CD4-positive, alpha-beta T cell (primary cell): ENCODE results near the gene PCDHA7. TPM values are rescaled to one million over a fixed set of nuclear protein-coding genes. Genes with fewer than 3 reads are reported as not detected.
"Not testable (repeated sequence)": the region's sequence is repeated elsewhere in the genome, so short reads cannot be mapped to it uniquely, and the experiment has no call there.

Experiments
- ATAC-seq: fragments of 200-7000 bp; cut with Tn5 transposase; one replicate; pipeline ENCODE4 v1.10.0; 2022; ENCODE audit warnings: mild to moderate bottlenecking; ENCODE audit not compliant: poor library complexity
- CTCF ChIA-PET: fragments of 350-600 bp; sonication (Branson Sonifier 250); formaldehyde crosslinking; loops from one replicate; lab custom pipeline; 2021; ENCODE audit warnings: antibody characterized with exemption, inconsistent platforms; lab: Charles Lee
- POLR2A ChIA-PET: fragments of 350-600 bp; sonication (Branson Sonifier 250); formaldehyde crosslinking; loops from one replicate; lab custom pipeline; 2021; ENCODE audit warnings: antibody characterized with exemption, inconsistent platforms; lab: Charles Lee
- DNase-seq, 14 experiments: peaks; one replicate each; pipeline ENCODE4 v3.0.0-alpha.2; 2013 to 2020; ENCODE audit warnings: mixed read lengths in 2 of 14
- H3K27ac ChIP-seq, 2 donors: one replicate each; pipeline versions ENCODE4 v1.5.1 to v1.7.0; 2013; ENCODE audit warnings: low read length in 2 of 2, low read depth in 1 of 2, mild to moderate bottlenecking in 1 of 2
- H3K27me3 ChIP-seq, 2 experiments: 1 replicate in 1 of 2; 2 replicates in 1 of 2; pipeline versions ENCODE4 v1.6.1 to v1.7.0; 2013; ENCODE audit warnings: low read length in 2 of 2, control low read depth in 1 of 2, mild to moderate bottlenecking in 1 of 2, moderate library complexity in 1 of 2; ENCODE audit not compliant: insufficient read depth in 2 of 2, control insufficient read depth in 1 of 2
- H3K36me3 ChIP-seq: one replicate; pipeline ENCODE4 v1.6.1; 2013; ENCODE audit warnings: low read length, control low read depth; ENCODE audit not compliant: insufficient read depth
- H3K4me1 ChIP-seq: one replicate; pipeline ENCODE4 v1.6.1; 2013; ENCODE audit warnings: low read length, control low read depth; ENCODE audit not compliant: insufficient read depth
- H3K4me3 ChIP-seq: one replicate; pipeline ENCODE4 v1.5.1; 2013; ENCODE audit warnings: mild to moderate bottlenecking, low read length, moderate library complexity
- H3K9me3 ChIP-seq, 2 experiments: 1 replicate in 1 of 2; 2 replicates in 1 of 2; pipeline versions ENCODE4 v1.6.1 to v1.7.0; 2013; ENCODE audit warnings: low read length in 2 of 2, mild to moderate bottlenecking in 2 of 2, control low read depth in 1 of 2, moderate library complexity in 1 of 2; ENCODE audit not compliant: control insufficient read depth in 1 of 2, insufficient read depth in 1 of 2
- H3K27ac Mint-ChIP-seq: one replicate; pipeline ENCODE4 v1.8.0; 2020; ENCODE audit warnings: mixed read lengths
- H3K27me3 Mint-ChIP-seq: one replicate; pipeline ENCODE4 v1.8.0; 2021; ENCODE audit warnings: mixed read lengths
- H3K36me3 Mint-ChIP-seq: one replicate; pipeline ENCODE4 v1.8.0; 2021; ENCODE audit warnings: low read depth, mixed read lengths
- H3K4me1 Mint-ChIP-seq: one replicate; pipeline ENCODE4 v1.8.0; 2021; ENCODE audit warnings: low read depth, mixed read lengths
- H3K4me3 Mint-ChIP-seq: one replicate; pipeline ENCODE4 v1.8.0; 2020; ENCODE audit warnings: mild to moderate bottlenecking, mixed read lengths
- H3K9me3 Mint-ChIP-seq: one replicate; pipeline ENCODE4 v1.8.0; 2020; ENCODE audit warnings: mixed read lengths
- CTCF ChIP-seq: fragments of 200-600 bp; IDR thresholded peaks from one replicate; pipeline ENCODE4 v1.8.0; 2022; ENCODE audit warnings: antibody characterized with exemption, mild to moderate bottlenecking
- intact Hi-C, 2 experiments: fragments of 100-400 bp; cut with DNase I in 1 of 2; cut with micrococcal nuclease in 1 of 2; formaldehyde crosslinking; loops; one replicate each; pipeline versions ENCODE4 v1.15.1 to v1.9.0; 2023 to 2025; cut with DNase I, micrococcal nuclease
- total RNA-seq, 174 experiments: library from RNA in 2 of 174; stranded (reverse) in 2 of 174; gene quantifications; one replicate each; pipeline ENCODE4 v1.2.3 and lab custom pipeline; 2021 to 2026

The PCDHA7 gene
- total RNA-seq, 2 experiments from 2014 or later, result not detected

- ATAC-seq (no peak), DNase-seq (no peak)
- no peaks in the 10 kb centered on the region for H3K4me1 ChIP-seq
- CTCF ChIA-PET, result no interaction called here
- peaks cover 57% of the 10 kb centered on the region for H3K27me3 Mint-ChIP-seq
- no peaks in the 10 kb centered on the region for H3K4me1 Mint-ChIP-seq
- H3K9me3 Mint-ChIP-seq, result peaks cover 10% of the 10 kb centered on the region
- no peak overlapping the region for H3K4me3 ChIP-seq
- H3K27me3 ChIP-seq, result peaks cover 18 to 28% of the 10 kb centered on the region in 2 experiments
- H3K27ac ChIP-seq, result no peak overlapping the region
- no peak for TF ChIP-seq CTCF
- POLR2A ChIA-PET, result no interaction called here
- H3K36me3 Mint-ChIP-seq, result no peaks in the 10 kb centered on the region
- H3K9me3 ChIP-seq, result peaks cover 17 to 25% of the 10 kb centered on the region in 2 experiments
- no peaks in the 10 kb centered on the region for H3K36me3 ChIP-seq
- intact Hi-C loops, result no loop called here
- H3K27ac Mint-ChIP-seq, result no peak overlapping the region
- no peak overlapping the region for H3K4me3 Mint-ChIP-seq
These were observed 36.4 kb downstream of the PCDHA7 start for GRCh38 chr5:140870221-140871201.

- no peaks in the 10 kb centered on the region for H3K36me3 ChIP-seq
- H3K4me3 ChIP-seq, result no peak within 1 kb of the TSS
- CTCF ChIA-PET, result no interaction called here
- H3K27me3 Mint-ChIP-seq, result peaks cover 64% of the 10 kb centered on the region
- no peaks in the 10 kb centered on the region for H3K4me1 Mint-ChIP-seq
- H3K27ac Mint-ChIP-seq, result no peak within 1 kb of the TSS
- peaks cover 21 to 26% of the 10 kb centered on the region in 2 experiments for H3K27me3 ChIP-seq
- no peak within 1 kb of the TSS for H3K27ac ChIP-seq
- no peak for DNase-seq
- no peaks in the 10 kb centered on the region for H3K4me1 ChIP-seq
- H3K9me3 ChIP-seq, result peaks cover 20 to 33% of the 10 kb centered on the region in 2 experiments
- intact Hi-C loops, result no loop called here
- TF ChIP-seq CTCF, result no peak
- H3K9me3 Mint-ChIP-seq, result peaks cover 17% of the 10 kb centered on the region
- no peak for ATAC-seq
- POLR2A ChIA-PET, result no interaction called here
- no peak within 1 kb of the TSS for H3K4me3 Mint-ChIP-seq
- peaks cover 3% of the 10 kb centered on the region for H3K36me3 Mint-ChIP-seq
These were observed 41.3 kb downstream of the PCDHA7 start, which contains the start of gene PCDHA12 for GRCh38 chr5:140875085-140876065. TSS of gene PCDHA12 (plus strand) at chr5:140875308. CDS start at chr5:140875473, 165 bp downstream.

- H3K36me3 ChIP-seq, ATAC-seq, CTCF ChIA-PET, H3K4me3 ChIP-seq, DNase-seq, H3K27ac ChIP-seq, H3K4me1 ChIP-seq, H3K4me1 Mint-ChIP-seq, H3K4me3 Mint-ChIP-seq, intact Hi-C loops, H3K27ac Mint-ChIP-seq, POLR2A ChIA-PET: not testable (repeated sequence)
- peaks cover 20% of the 10 kb centered on the region for H3K9me3 Mint-ChIP-seq
- peaks cover 13% of the 10 kb centered on the region for H3K36me3 Mint-ChIP-seq
- H3K27me3 Mint-ChIP-seq, result peaks cover 75% of the 10 kb centered on the region
- Histone ChIP-seq H3K9me3 (peaks cover 23 to 26% of the 10 kb centered on the region in 2 experiments), H3K27me3 (peaks cover 17 to 32% of the 10 kb centered on the region in 2 experiments)
These were observed 42.6 kb downstream of the PCDHA7 start for GRCh38 chr5:140876541-140877261.
